ENCODE data around the gene IL3.

DNA sequence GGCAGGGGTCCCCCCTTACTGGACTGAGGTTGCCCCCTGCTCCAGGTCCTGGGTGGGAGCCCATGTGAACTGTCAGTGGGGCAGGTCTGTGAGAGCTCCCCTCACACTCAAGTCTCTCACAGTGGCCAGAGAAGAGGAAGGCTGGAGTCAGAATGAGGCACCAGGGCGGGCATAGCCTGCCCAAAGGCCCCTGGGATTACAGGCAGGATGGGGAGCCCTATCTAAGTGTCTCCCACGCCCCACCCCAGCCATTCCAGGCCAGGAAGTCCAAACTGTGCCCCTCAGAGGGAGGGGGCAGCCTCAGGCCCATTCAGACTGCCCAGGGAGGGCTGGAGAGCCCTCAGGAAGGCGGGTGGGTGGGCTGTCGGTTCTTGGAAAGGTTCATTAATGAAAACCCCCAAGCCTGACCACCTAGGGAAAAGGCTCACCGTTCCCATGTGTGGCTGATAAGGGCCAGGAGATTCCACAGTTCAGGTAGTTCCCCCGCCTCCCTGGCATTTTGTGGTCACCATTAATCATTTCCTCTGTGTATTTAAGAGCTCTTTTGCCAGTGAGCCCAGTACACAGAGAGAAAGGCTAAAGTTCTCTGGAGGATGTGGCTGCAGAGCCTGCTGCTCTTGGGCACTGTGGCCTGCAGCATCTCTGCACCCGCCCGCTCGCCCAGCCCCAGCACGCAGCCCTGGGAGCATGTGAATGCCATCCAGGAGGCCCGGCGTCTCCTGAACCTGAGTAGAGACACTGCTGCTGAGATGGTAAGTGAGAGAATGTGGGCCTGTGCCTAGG, 13.0 kb downstream of the IL3 start, which contains the start of gene CSF2:
- TF ChIP-seq, protein P1, sequence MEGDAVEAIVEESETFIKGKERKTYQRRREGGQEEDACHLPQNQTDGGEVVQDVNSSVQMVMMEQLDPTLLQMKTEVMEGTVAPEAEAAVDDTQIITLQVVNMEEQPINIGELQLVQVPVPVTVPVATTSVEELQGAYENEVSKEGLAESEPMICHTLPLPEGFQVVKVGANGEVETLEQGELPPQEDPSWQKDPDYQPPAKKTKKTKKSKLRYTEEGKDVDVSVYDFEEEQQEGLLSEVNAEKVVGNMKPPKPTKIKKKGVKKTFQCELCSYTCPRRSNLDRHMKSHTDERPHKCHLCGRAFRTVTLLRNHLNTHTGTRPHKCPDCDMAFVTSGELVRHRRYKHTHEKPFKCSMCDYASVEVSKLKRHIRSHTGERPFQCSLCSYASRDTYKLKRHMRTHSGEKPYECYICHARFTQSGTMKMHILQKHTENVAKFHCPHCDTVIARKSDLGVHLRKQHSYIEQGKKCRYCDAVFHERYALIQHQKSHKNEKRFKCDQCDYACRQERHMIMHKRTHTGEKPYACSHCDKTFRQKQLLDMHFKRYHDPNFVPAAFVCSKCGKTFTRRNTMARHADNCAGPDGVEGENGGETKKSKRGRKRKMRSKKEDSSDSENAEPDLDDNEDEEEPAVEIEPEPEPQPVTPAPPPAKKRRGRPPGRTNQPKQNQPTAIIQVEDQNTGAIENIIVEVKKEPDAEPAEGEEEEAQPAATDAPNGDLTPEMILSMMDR (IDR thresholded peaks at IDR 0.05): no peak
- no peak for TF ChIP-seq POLR2A (IDR thresholded peaks at IDR 0.05)

Measured in thyroid gland (tissue), 4 donors.